ENCODE results near the gene GREB1. TPM values are rescaled to one million over a fixed set of nuclear protein-coding genes. Genes with fewer than 3 reads are reported as not detected.

GREB1 gene
- total RNA-seq, 4 donors from 2014 or later = 8.1 to 74.3 (median 26.7) TPM

DNA sequence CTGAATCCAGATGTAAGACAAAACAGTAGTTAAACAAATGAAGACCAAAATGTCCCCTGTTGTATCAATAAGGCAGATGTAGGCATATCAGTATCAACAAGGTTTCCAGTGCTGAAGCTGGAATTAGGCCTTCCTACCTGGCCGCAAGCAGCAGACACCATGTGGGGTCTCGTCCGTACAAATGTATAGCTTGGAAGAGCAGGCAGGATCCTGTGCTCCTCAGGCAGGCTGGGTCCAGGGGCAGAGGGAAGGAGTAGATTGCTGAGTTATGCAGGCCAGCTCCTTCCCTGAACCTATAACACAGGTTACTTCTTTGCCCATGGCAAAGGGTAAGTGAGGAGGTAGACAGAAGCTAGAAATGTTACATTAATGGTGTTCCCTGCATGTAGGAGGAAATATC is 112.7 kb downstream of the GREB1 start:
- no peak overlapping the region for H3K27ac ChIP-seq
- no peaks in the 10 kb centered on the region for H3K9me3 ChIP-seq
- H3K36me3 ChIP-seq = peaks cover 0 to 15% (median 0%) of the 10 kb centered on the region in 3 donors
- H3K4me3 ChIP-seq = no peak overlapping the region
- 100% methylated on average over 3 of the region's 3 CpGs for WGBS, 2 donors
- no peaks in the 10 kb centered on the region for H3K27me3 ChIP-seq
- no peak for TF ChIP-seq POLR2A (IDR thresholded peaks at IDR 0.05)
- TF ChIP-seq, protein P1, sequence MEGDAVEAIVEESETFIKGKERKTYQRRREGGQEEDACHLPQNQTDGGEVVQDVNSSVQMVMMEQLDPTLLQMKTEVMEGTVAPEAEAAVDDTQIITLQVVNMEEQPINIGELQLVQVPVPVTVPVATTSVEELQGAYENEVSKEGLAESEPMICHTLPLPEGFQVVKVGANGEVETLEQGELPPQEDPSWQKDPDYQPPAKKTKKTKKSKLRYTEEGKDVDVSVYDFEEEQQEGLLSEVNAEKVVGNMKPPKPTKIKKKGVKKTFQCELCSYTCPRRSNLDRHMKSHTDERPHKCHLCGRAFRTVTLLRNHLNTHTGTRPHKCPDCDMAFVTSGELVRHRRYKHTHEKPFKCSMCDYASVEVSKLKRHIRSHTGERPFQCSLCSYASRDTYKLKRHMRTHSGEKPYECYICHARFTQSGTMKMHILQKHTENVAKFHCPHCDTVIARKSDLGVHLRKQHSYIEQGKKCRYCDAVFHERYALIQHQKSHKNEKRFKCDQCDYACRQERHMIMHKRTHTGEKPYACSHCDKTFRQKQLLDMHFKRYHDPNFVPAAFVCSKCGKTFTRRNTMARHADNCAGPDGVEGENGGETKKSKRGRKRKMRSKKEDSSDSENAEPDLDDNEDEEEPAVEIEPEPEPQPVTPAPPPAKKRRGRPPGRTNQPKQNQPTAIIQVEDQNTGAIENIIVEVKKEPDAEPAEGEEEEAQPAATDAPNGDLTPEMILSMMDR (IDR thresholded peaks at IDR 0.05) = no peak
- TF ChIP-seq EP300 (IDR thresholded peaks at IDR 0.05) = no peak
- H3K4me1 ChIP-seq = peaks cover 0 to 10% (median 1%) of the 10 kb centered on the region in 4 donors
- no peak for DNase-seq (ENCODE audit: low spot score in 2 of 2)

DNA sequence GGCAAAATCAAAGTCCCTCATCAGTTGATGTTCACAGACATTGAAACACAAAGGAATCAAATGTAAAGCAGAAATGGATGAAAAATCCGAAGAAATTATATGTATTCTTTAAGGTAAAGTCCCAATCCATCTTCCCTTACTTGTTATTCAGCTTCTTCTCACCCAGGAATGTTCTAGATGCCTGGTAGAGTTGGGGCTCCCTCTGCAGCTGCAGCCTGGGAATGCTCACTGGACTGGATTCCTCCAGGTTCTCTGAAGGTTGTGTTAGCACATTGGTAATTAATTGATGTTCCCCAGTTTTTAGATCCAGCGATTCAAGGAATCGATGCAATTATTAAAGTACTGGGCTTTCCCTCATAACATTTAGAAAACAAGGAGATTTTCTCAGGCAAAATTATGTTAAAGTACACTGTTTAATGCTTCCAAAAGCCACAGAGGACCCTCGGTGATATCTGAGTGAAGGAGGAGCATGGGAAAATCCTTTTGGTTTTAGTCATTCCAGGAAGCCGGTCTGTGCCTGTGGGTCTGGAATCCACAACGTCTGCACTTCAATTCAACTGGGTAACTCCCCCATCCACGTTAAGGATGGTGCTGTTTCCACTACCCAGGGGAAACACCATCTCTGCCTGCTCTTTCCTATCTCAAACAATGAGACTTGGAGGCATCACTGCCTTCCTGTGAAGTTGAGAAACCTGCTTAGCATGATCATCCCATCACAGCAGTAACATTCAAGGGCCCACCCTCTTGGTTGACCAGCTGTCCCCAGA is 114.2 kb downstream of the GREB1 start:
- 62 to 69% methylated on average over 7 of the region's 7 CpGs for WGBS, 2 donors
- Histone ChIP-seq H3K4me1 (peaks cover 0 to 19% (median 10%) of the 10 kb centered on the region in 4 donors), H3K27ac (no peak overlapping the region), H3K4me3 (no peak overlapping the region), H3K27me3 (no peaks in the 10 kb centered on the region), H3K9me3 (no peaks in the 10 kb centered on the region), H3K36me3 (peaks cover 0 to 5% (median 0%) of the 10 kb centered on the region in 3 donors)
- TF ChIP-seq, protein P1 (IDR thresholded peaks at IDR 0.05) = no peak
- no peak for TF ChIP-seq POLR2A (IDR thresholded peaks at IDR 0.05)
- no peak for TF ChIP-seq EP300 (IDR thresholded peaks at IDR 0.05)
- no peak for DNase-seq (ENCODE audit: low spot score in 2 of 2)

DNA sequence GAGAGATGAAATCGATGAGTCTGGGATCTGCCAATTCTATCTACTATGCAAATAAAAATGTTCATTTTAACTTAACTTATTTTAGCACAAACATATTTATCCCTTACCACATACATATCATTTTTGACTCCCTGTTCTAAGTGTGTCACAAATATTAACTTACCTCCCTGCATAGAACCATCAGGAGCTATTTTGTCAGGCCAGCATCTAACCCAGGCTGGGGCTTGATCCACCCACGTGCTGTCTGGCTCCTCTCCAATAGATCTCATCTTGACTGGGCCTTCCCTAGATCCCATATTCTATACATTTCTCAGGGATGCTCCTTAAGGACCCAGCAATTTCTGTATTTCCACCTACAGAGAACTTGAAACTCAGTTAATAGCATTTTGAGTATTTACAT is 115.2 kb downstream of the GREB1 start:
- no peaks in the 10 kb centered on the region for H3K9me3 ChIP-seq
- TF ChIP-seq POLR2A (IDR thresholded peaks at IDR 0.05) (no peak), EP300 (IDR thresholded peaks at IDR 0.05) (no peak)
- no peak overlapping the region for H3K27ac ChIP-seq
- no peak overlapping the region for H3K4me3 ChIP-seq
- no peaks in the 10 kb centered on the region for H3K27me3 ChIP-seq
- peaks cover 0 to 22% (median 13%) of the 10 kb centered on the region in 4 donors for H3K4me1 ChIP-seq
- DNase-seq (ENCODE audit: low spot score in 2 of 2) = no peak
- 52 to 59% methylated on average over 2 of the region's 2 CpGs for WGBS, 2 donors
- H3K36me3 ChIP-seq = no peaks in the 10 kb centered on the region

DNA sequence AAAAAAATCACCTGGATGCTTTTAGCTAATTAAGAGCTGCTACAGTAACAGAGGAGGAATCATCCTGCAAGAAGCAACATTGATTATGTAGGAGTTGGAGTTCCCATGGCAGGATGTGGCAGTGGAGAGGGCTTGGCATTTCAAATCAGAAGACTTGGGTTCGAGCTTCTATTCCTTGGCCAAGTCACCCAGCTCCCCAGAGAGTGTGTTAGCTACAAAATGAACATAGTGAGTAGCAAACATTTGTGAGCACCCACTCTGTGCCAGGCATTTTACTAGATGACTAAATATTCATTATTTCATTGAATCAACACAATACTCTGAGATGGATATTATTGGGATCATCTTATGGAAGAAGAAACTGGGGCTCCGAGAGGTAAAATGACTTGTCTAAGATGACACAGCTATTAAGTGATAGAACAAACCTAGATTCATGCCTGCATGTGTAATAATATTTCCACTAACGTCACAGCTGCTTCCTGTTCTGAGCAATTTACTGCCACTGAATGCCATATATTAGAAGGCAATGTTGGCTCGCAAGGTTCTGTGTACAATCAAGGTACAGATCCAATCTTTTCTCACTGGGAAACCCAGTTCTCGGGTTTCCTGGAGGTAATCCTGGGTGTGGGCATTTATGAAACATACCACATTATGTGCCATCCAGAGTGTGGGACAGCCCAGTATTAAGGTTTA is 118.2 kb downstream of the GREB1 start:
- H3K4me1 ChIP-seq = peaks cover 0 to 22% (median 13%) of the 10 kb centered on the region in 4 donors
- H3K27ac ChIP-seq = peak overlapping the region in 1 of 4 donors; percentile 74
- no peaks in the 10 kb centered on the region for H3K27me3 ChIP-seq
- DNase-seq (ENCODE audit: low spot score in 2 of 2) = no peak
- TF ChIP-seq EP300 (IDR thresholded peaks at IDR 0.05) = no peak
- no peak for TF ChIP-seq POLR2A (IDR thresholded peaks at IDR 0.05)
- TF ChIP-seq, protein P1 (IDR thresholded peaks at IDR 0.05) = no peak
- no peak overlapping the region for H3K4me3 ChIP-seq
- H3K36me3 ChIP-seq = no peaks in the 10 kb centered on the region
- no peaks in the 10 kb centered on the region for H3K9me3 ChIP-seq
- WGBS, 2 donors = 62 to 72% methylated on average over 5 of the region's 5 CpGs

GRCh38 chr2:11652553-11652952 is 118.7 kb downstream of the GREB1 start:
- Histone ChIP-seq H3K36me3 (no peaks in the 10 kb centered on the region), H3K27me3 (no peaks in the 10 kb centered on the region), H3K27ac (peak overlapping the region in 2 of 4 donors; percentile 74 to 79), H3K4me3 (no peak overlapping the region), H3K9me3 (no peaks in the 10 kb centered on the region), H3K4me1 (peaks cover 0 to 22% (median 13%) of the 10 kb centered on the region in 4 donors)
- peak in 1 of 2 donors; percentile 29 for DNase-seq (ENCODE audit: low spot score in 2 of 2)
- WGBS, 2 donors = 8 to 20% methylated on average over 3 of the region's 3 CpGs
- TF ChIP-seq EP300 (IDR thresholded peaks at IDR 0.05) (peak; percentile 25 to 60), POLR2A (IDR thresholded peaks at IDR 0.05) (no peak)
- TF ChIP-seq, protein P1 (IDR thresholded peaks at IDR 0.05) = no peak

All from tibial nerve (tissue), 4 donors.